ENCODE measurements around the gene NCOR2.

- TF ChIP-seq EP300 (conservative IDR thresholded peaks at IDR 0.05; ENCODE audit: poor library complexity, severe bottlenecking) (no peak), EZH2 (IDR thresholded peaks at IDR 0.05; ENCODE audit: borderline replicate concordance, insufficient read depth, low read length, poor library complexity, severe bottlenecking) (no peak), CTCF (IDR thresholded peaks at IDR 0.05; ENCODE audit: poor library complexity, severe bottlenecking) (no peak), REST (IDR thresholded peaks at IDR 0.05; ENCODE audit: borderline replicate concordance) (no peak), RAD21 (conservative IDR thresholded peaks at IDR 0.05) (no peak), POLR2AphosphoS5 (IDR thresholded peaks at IDR 0.05) (no peak), SMC3 (conservative IDR thresholded peaks at IDR 0.05; ENCODE audit: poor library complexity) (no peak), TAF1 (IDR thresholded peaks at IDR 0.05; ENCODE audit: low read depth) (no peak), MXI1 (conservative IDR thresholded peaks at IDR 0.05; ENCODE audit: poor library complexity, severe bottlenecking) (no peak)
Observed at GRCh38 chr12:124561231-124561630, 6.2 kb downstream of the NCOR2 start.

All from neural cell (in vitro differentiated cells).